GM12892 (cell line): Measurements from ENCODE around the gene MSANTD1.

Experiments
- POLR2A ChIP-seq: IDR thresholded peaks from 2 replicates; pipeline ENCODE4 v1.6.1; 2011; ENCODE audit warnings: low read depth, low read length, control low read depth
- POLR2AphosphoS5 ChIP-seq: IDR thresholded peaks from 2 replicates; pipeline ENCODE4 v1.6.1; 2011; ENCODE audit warnings: low read depth, low read length, control low read depth
- TAF1 ChIP-seq: IDR thresholded peaks from 2 replicates; pipeline ENCODE4 v1.6.1; 2011; ENCODE audit warnings: low read depth, mild to moderate bottlenecking, control low read depth, low read length, borderline replicate concordance

DNA sequence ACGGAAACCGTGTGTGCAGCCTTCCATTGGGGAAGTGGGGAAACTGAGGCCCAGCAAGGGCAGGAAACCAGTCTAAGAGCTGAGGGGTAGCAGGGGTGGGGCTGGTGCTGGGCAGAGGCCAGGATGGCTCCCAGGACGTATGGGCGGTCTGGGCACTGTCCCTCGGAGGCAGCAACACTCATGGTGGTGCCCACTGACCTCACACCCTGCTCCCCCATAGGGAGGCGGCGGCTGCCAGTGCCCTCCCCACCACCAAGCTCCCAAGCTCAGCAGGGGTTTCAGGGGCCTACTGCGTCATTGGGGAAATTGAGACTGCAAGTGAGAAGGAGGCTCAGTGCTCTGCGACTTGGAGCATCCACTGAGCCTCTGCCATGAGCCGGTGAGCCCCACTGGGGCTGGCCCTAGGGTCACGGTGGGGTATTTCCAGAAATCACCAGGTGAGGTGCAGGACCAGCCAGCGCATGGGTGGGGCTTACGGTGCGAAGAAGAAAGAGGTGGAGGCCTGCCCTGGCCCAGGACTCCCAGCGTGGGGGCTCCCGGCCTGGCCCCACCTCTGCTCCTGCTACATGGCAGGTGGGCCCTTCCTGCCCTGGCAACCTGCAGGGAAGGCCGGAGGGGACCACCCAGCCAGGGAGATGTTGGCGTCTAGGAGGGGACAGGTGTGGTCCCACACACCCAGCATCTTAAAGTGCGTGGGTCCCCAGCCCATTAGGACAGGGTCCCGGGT is 915 bp downstream of the MSANTD1 start:
- TF ChIP-seq POLR2AphosphoS5 = no peak
- TF ChIP-seq POLR2A = no peak
- TF ChIP-seq TAF1 = no peak
